GM18498 (cell line): ENCODE data around the gene KMT5B.

Source experiments
- ATAC-seq: cut with Tn5 transposase; IDR thresholded peaks from one replicate; pipeline ENCODE4 v1.9.1; 2021; ENCODE audit warnings: mild to moderate bottlenecking, moderate library complexity; ENCODE audit not compliant: unreplicated experiment

KMT5B gene

DNA sequence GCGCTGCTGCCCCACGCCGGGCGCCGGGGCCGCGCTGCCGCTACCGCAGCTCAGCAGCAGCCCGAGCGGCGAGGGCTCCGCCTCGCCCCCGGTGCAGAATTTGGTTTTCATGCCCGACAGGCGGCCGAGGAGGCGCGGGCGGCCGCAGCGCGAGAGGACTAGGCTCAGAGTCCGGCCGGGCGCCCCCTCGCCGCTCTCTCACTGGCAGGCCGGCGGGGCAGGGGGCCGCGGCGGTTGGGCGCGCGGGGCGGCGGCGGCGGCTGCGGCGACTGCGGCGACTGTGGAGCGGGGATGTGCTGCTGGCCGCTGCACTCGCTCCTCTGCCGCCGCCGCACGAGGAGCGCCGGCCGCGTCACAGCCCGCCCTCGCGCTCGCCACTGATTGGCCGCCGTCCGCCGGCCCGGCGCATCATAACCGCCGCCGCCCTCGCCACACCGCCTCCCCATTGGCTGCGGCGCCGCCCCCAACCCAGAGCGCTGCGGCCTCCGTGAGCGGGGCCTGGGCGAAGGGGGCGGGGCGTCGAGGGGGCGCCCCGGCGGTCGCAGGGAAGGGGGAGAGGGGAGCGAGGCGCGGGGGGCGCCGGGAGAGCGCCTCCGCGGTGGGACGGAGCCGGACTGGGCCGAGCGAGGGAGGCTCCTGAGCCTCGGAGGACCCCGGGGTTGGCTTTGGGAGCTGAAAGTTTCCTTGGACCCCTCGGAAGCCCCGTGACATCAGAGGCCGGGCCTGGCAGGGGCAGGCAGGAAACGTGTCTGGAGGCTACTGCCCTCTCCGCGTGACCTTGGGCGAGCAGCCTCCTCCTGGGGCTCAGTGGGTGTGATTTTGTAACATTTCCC is 91.8 kb downstream of the KMT5B start, which contains the start of gene CHKA:
Gene CHKA (minus strand): TSS at position 322 of the 833 bp plus-strand sequence. CDS start 211 bp downstream, at position 111.
- ATAC-seq: peak; percentile 91

DNA sequence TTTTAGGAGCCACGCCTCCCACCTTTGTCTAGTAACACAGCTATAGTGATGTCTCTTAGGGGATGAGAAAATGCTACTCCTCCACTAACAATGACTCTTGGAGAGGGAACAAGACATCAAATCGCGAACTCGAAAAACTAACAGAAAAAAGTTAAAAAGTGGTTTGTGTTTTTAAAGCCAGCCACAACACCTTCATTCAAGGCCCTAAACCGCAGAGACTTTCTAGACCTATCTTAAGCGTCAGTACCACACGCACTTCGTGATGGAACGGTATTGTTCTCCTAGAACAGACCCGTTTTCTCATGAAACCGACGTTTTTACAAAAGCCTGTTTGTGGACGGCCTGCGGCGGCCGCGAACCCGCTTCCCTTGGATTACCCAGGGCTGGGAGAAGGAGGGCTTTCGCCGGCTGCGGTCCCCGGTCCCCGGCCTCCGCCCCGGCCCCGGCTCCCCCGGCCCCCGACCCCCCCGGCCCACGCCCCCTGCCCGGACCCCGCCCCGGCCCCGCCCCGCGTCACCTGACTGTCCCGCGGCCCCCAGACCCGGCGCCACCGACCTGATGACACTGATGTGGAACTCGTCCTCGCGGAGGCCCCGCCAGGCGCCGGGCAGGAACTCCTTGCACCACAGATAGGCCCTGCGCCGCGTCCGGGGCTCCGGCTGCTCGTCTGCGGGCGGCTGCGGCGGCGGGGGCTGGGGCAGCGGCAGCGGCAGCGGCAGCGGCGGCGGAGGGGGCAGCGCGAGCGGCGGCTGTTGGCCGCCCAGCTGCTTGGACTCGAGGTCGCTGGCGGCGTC is 92.6 kb downstream of the KMT5B start:
- ATAC-seq: peak; percentile 30

DNA sequence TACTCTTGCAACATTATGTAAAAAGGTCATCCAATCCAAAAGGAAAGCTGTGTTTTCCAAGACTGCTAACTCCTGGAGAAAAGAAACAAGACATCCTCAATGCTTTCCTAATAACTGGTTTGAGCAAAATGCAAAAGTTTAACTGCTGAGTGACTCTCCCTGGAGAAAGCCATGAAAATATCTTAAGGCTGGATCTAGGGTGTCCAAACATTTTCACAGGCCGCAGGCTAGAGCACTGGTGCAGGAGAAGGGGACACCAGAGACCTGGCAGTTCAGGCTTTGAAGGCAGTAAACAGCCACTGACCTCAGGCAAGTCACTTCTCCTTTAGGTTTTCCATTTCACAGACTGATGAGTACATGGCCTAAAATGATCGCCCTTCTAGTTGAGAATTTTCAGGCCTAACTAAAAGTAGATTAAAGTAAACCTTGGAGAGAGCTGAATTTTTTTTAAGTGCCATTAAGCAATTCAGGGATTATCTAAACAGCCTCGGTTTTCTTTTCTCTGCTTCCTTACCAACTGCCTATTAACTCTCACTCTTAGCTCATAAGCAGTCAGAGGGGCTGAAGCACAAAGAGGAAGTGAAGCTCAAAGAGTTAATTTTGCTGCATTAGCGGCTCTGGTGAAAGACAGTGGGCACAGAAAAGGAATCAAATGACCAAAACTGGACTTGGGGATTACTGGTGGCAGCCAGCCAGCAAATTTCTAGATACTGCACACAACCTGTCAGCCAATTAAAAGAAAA is 94.2 kb downstream of the KMT5B start:
- ATAC-seq: no peak

DNA sequence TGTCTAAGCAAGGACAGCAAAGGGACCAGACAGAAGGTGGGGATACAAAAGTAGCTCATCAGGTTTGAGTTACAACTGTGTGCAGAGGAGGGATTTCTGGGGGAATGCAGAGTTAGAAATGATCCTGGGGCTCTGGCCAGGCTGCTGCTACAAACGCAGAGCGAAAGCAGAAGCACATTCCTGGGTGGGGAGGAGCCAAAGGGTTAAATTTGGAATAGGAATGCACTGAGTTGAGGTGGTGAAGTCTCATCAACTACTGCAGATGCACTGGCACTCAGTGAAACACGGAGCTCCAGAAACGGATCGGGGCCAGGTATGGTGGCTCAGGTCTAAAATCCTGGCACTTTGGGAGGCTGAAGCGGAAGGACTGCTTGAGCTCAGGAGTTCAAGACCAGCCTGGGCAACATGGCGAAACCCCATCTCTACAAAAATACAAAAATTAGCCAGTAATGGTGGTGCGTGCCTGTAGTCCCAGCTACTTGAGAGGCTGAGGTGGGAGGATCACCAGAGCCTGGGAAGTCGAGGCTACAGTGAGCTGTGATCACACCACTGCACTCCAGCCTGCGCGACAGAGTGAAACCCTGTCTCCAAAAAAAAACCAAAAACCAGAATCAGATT is 95.1 kb downstream of the KMT5B start:
- no peak for ATAC-seq

DNA sequence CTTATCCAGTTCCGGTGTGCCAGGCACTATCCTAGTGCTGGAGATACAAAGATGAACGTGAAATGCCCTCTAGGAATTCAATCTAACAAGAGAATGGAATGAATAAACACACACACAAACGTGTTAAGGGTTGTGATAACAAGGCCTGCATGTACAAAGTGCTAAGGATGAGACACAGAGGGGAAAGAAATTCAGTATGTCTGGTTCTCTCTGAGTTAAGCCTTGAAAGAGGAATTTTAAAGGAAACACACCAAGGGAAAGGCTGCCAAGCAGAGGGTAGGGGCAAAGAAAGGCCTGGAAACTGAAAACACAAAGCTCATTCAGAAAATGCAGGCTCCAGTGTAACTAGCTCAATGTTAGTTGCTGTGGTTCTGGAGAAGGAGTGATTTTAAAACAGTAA is 96.1 kb downstream of the KMT5B start:
- ATAC-seq: no peak

DNA sequence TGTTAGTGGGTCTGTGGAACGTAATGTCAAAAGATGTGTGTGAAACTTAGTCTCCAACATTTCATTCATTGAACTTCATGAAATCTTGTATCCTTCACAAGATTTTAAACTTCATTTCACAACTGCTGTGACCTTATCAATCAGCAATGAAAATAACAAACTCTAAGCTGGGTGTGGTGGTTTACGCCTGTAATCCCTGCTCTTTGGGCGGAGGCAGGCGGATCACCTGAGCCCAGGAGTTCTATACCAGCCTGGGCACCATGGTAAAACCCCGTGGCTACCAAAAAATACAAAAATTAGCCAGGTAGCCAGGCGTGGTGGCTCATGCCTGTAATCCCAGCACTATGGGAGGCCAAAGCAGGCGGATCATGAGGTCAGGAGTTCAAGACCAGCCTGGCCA is 97.0 kb downstream of the KMT5B start:
- no peak for ATAC-seq

DNA sequence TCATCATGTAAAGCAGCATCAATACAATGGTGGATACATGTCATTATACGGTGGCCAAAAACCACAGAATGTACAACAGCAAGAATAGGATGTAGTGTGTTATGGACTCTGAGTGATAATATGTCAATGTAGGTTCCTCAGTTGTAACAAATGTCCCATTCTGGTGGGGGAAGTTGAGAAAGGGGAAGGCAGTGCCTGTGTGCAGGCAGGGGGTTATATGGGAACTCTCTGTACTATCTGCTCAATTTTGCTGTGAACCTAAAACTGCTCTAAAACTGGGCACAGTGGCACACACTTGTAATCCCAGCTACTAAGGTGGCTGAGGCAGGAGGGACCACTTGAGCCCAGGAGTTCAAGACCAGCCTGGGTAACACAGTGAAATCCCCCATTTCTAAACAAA is 97.8 kb downstream of the KMT5B start:
- ATAC-seq: no peak

DNA sequence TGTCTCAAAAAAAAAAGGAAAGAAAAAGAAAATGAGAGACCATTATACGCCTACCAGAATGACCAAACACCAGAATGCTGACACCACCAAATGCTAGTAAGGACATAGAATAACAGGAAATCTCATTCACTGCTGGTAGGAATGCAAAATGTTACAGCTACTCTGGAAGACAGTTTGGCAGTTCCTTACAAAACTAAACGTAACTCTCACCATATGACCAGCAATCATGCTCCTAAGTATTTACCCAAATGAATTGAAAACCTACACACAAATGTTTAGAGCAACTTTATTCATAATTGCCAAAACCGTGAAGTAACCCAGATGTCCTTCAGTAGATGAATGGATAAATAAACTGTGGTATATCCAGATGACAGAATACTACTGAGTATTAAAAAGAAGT is 99.1 kb downstream of the KMT5B start:
- ATAC-seq: no peak

DNA sequence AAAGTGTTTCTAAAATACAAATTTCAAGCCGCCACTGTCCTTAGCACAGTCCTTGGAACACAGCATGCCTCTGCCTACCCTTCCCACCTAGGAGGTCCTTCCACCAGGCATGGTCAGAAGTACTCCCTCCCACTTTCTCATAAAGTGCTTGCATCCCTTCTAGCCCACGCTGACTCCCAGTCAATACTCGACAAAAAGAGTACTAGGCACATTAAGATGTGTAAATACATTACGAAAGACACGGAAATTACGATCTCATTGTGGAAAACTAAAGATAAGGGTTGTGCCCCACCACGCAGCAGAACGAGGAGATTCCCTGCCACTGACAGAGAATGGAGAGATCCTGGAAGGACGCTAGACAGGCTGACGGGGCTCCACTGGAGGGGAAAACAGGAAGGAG is 105.4 kb downstream of the KMT5B start:
- no peak for ATAC-seq

DNA sequence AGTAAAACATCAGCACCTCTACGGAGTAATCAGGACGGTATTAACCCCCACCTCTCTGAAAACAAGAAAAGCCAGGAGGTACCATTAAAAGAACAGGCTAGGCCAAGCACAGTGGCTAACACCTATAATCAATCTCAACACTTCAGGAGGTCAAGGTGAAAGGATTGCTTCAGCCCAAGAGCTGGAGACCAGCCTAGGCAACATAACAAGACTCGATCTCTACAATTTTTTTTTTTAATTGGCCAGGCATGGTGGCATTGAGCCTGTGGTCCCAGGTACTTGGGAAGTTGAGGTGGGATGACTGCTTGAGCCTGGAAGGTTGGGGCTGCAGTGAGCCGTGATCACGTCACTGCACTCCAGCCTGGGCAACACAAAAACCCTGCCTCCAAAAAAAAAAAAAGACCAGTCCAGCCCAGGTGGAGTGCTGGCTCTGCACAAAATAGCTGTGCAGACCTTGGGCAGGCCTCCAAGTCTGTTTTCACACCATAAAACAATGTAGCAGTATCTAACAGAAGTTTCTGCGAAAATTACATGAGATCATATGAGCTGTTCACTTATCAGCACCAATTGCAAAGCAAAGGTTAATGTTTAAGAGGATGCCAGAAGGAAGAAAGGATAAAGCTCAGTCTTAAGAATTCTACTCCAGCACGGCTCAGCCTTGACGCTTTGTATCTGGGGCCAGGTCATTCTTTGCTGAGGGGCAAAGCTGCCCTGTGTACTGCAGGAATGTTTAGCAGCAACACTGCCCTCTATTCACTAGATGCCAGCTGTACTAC is 106.7 kb downstream of the KMT5B start:
- ATAC-seq: no peak
